WTC11 (cell line): ENCODE measurements around the gene RNASE9.

ENCODE experiments used
- NR2C2 ChIP-seq: sonication (generic); formaldehyde crosslinking; IDR thresholded peaks from 2 replicates; pipeline ENCODE4 v1.8.0; 2022; ENCODE audit warnings: mild to moderate bottlenecking, missing genetic modification reagents
- OVOL2 ChIP-seq: fragments of 250-450 bp; sonication (Bioruptor Pico); IDR thresholded peaks from 2 replicates; pipeline ENCODE4 v1.9.0; 2021; ENCODE audit warnings: mild to moderate bottlenecking, borderline replicate concordance
- TCF7 ChIP-seq: sonication (generic); formaldehyde crosslinking; IDR thresholded peaks from 2 replicates; pipeline ENCODE4 v1.8.0; 2022; ENCODE audit warnings: mild to moderate bottlenecking, low read depth, missing genetic modification reagents, moderate library complexity

GRCh38 chr14:20556500-20557211, 4.2 kb downstream of the RNASE9 start:
- no peak for TF ChIP-seq OVOL2 (CRISPR knock-in tag)
- no peak for TF ChIP-seq TCF7 (CRISPR knock-in tag)
- TF ChIP-seq NR2C2 (CRISPR knock-in tag) = no peak
